Fibroblast of lung (primary cell): Measurements from ENCODE around the gene BEX1.

Source experiments
- CTCF ChIP-seq, 2 donors: IDR thresholded peaks in 1 of 2; conservative IDR thresholded peaks in 1 of 2; 1 replicate in 1 of 2; 2 replicates in 1 of 2; pipeline ENCODE4 v1.5.1; 2011 to 2012; ENCODE audit warnings: low read length in 2 of 2, control low read depth in 1 of 2, inconsistent platforms in 1 of 2, low read depth in 1 of 2, mild to moderate bottlenecking in 1 of 2
- EZH2 ChIP-seq: IDR thresholded peaks from 2 replicates; pipeline ENCODE4 v1.5.1; 2012; ENCODE audit warnings: low read length, control low read depth, mild to moderate bottlenecking; ENCODE audit errors: missing control alignments

- no peak for TF ChIP-seq CTCF (conservative IDR thresholded peaks at IDR 0.05 in 1 of 2, IDR thresholded peaks at IDR 0.05 in 1 of 2; ENCODE audit: low read depth in 1 of 2, low read length in 2 of 2)
- no peak for TF ChIP-seq EZH2
Measured at GRCh38 chrX:103099691-103100090, 35.7 kb upstream of the BEX1 start.
